NCI-H2029 treated with DMSO at 0.1 percent for 48 hours (cell line): ENCODE measurements around the gene SHISA3.

Experiments used
- DNase-seq: peaks from one replicate; lab custom pipeline; 2025; lab: John Stamatoyannopoulos, UW

Gene SHISA3

DNA sequence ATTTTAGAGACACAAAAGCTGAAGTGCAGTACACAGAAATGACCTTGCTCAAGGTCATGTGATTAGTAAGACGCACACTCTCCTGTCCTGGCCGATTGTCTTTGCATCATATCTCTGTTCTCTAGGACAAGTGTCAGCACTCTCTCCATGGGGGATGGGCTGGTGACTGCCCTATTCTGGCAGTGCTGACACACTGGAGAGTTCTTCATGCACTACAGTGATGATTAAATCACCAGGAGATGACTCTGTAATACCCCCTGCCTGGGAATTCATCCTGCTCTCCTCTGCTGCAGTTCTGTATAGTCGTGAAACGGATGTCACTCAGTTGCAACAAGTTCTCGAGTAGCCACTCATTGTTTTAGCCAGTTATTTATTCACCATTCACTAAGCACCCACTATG, 5.3 kb upstream of the SHISA3 start:
- no peak for DNase-seq

DNA sequence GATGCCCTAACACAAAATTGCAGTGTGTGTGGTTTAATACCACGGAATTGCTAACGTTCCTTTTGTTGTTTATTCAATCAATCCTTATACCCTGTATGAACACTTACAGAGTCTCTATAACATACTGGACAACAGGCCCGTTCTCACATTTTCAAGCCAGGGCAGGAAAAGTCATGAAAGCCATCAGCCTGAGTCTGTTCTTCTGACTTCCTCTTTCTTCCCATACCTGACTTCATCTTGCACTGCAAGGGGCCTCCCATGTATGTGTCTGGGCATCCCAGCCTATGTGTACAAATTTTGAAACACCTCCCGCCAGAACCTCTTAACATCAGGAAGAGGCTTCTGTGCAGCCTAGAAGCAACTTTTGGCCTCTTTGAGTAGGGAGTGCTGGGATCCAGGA, 4.9 kb upstream of the SHISA3 start:
- DNase-seq = no peak

DNA sequence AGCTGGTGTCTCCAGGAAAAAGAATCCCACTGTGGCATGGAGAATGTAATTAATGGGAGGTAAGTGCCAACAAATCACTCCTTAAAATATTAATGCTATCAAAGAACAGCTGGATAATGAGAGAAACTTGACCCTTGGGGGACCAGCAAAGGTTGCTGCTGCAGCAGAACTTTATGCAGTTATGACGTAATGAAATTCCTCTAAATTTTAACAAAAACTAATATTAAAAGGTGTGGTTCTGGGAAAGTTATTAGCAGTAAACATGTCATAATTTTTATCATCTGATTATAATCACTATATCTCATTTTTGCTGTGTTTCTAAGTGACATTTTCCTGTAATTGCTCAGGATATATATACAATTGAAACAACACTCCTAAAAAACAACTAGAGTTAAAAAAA, 1.7 kb upstream of the SHISA3 start:
- no peak for DNase-seq

DNA sequence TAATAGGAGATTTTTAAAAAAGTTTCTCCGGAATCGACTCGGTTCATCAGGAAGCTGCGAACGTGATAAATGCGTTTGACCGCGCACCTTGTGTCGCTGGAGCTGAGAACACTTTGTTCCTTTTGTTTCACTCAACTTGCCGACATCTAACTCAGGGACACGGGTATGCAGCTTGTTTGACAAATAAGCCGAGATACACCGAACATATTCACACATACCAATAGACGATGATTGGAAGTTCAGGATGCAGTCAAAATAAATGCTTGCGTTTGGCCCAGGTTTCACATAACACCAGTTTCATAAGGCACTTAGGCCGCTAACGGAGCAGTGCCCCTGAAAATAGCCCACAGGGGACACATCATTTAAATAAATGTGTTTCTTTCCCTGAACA, 932 bp upstream of the SHISA3 start:
- no peak for DNase-seq

DNA sequence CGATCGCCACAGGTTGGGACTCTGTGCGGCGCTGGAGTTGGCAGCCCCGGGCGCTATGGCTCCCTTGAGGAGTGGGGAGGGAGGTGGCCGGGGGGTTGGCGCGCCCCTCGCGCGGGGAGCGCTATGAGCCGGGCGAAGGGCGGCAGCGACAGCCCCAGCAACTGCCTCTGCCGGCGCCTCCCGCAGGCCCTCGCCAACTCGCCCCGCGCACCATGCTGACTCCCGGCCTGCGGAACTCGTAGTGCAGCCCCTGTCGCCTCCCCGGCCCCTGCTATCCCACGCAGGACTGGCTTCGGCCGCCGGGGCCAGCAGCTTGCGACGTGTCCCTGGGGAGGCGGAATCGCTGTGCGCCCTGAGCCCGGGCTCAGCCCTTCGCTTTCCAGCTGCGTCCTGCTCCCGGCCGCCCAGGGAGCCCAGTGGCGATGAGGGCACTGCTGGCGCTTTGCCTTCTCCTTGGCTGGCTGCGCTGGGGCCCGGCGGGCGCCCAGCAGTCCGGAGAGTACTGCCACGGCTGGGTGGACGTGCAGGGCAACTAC, 415 bp downstream of the SHISA3 start:
- no peak for DNase-seq

DNA sequence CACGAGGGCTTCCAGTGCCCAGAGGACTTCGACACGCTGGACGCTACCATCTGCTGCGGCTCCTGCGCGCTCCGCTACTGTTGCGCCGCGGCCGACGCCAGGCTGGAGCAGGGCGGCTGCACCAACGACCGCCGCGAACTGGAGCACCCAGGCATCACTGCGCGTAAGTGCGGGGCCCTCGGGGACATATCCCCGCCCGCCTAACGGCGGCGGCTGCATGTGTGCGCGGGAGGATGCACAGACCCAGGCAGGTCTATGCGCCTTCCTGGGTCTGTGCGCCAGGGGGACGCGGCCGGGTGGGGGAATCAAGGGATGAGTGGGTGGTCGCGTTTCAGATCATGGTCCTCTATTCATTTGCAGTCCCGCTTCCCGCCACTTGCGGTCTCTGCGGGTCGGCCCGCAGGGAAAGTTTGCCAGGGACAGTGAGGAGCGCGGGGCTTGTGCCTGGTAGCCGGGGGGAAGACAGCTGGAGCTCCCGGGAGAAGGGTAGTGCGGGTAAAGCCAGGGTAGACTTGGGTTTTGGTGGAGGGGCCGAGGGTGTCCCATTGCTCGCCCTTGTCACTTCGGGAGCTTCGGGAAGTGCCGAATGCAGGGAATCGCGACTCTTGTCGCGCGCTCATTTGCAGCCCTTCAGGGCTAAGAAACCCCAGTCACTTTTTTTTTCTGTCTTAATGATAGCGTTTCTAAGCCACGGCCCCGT, 1.0 kb downstream of the SHISA3 start:
- no peak for DNase-seq

DNA sequence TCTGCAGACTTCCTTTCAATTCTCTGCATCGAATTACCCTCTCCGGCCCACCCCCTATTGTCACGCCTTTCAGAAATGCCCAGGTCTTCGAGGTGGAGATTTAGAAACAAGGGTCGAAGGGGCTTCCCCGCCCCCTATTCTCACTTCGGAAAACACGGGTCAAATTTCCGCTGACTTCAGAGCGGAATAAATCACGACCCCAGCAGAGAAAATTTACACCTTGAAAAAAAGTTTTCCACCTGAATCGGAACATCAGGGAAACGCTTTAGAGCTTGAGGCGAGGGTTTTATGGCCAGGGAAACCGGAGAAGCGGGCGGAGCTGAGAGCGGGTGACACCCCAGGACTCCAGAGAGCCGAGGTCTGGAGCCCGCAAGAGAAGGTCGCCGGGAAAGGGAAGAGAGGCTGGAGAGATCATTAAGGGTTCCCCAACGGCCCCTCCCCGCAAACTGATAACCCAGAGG, 1.6 kb downstream of the SHISA3 start:
- DNase-seq = no peak

DNA sequence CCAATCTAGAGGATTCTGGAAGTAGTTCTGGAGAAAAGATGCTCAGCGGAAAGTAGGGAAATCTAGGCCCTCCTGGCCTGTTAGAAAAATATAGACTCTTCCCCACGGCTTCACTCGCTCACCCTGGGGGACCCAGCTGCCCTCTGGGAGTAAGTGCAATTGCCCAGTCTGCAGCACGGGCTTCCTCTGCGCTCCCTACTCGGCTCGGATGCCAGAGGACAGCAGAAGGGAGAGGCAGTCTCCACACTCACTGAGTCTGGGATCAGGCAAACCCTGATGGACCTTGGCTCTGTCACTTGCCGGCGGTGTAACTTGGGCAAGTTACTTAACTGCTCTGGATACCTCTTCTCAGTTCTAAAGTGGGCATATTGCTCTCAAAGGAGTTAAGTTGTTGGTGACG, 2.1 kb downstream of the SHISA3 start:
- no peak for DNase-seq

DNA sequence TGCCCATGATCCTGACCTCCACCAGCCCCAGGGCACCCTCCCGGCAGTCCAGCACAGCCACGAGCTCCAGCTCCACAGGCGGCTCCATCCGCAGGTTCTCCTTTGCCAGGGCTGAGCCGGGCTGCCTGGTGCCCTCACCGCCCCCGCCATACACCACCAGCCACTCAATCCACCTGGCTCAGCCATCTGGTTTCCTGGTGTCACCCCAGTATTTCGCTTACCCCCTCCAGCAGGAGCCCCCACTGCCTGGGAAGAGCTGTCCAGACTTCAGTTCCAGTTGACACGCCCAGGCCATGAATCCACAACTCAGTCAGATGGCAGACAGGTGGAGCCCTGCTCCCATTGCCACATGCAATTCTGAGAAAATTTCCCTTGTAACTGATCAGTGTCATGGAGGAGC, 3.9 kb downstream of the SHISA3 start:
- no peak for DNase-seq

DNA sequence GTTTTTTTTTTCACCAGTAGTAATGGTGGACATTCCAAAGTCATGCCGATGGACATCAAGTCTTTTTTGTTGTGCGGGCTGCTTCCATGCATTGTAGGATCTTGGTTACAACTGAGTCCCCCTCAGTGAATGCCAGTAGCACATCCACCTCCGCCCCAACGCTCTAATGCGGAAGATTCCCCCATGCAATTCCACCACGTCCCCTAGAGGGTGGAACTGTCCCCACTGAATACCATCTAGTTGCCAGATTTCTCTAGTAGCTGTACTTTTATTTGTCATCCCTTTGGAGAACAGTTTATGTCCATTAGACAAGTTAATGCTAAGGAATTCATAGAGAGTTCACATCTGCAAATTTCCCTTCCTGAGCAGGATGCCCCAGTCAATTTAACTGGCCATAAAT, 6.7 kb downstream of the SHISA3 start:
- DNase-seq = no peak

DNA sequence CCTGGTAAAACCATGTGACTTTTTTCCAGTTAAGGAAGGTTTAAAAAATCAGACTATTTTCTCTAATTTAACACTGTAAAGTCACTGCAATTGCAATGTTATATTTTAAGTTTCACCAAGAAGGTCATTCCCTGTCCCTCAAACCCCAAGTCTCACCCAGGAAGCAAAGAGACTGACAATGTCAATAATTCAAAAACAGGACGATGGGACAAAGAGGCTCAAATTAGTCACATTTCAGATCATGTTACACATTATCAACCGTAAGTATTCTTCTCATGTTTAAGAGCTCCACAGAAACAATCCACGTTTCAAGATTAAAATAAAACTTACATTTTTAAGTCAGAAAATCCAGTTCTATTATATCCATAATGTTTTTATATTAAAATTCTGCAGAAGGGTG, 13.2 kb downstream of the SHISA3 start:
- no peak for DNase-seq

DNA sequence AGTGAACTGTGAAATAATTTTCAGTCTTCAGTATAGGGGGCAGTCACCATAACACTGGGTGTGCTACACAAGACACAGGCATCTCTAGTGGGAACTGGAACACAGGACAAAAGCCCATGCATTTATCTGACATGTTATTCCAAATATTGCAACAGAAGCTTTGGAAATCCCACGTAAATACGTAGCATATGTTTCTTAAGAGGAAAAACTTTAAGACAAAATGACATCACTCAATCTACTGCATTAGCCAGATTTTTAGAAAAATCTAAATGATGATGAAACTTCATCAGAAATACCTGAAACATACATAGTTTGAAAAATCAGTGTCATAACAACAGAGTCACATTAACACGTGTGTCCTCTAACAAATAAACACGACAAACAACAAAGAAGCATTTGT, 14.5 kb downstream of the SHISA3 start:
- DNase-seq = no peak

DNA sequence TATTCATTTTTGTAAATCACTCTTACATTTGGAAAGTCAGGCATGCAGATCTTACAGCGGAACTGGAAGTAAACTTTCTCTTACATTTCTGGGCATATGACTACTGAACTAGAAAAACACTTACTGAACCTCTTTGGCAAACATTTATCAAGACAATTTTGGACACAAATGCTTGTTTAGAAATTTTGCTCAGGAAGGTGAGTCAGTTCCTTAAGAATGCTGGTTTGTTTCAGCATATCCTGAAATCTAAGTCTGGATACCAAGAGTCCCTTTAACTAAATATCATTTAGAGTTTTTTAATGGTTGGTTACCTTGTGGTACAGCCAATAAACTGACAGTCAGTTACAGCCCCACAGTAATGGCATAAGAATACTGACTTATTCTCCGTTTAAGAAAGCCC, 15.0 kb downstream of the SHISA3 start:
- DNase-seq = no peak

DNA sequence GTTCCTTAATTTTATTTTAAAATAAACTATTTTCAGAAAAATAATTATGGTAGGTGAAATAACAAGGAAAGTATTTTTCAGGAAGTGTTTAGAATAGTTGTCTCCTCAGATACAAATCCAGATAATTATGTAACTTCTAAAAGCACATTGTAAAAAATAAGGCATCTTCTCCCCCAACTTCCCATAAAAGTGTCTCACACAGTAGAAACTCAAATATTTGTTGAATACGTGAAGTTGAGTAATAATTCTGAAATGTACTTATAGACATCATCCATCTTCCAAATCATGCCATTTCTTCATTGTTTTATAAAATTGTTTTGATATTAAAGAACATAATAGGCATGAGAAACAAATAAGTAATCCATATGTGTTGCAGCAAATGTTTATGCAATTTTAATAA, 18.0 kb downstream of the SHISA3 start:
- no peak for DNase-seq

DNA sequence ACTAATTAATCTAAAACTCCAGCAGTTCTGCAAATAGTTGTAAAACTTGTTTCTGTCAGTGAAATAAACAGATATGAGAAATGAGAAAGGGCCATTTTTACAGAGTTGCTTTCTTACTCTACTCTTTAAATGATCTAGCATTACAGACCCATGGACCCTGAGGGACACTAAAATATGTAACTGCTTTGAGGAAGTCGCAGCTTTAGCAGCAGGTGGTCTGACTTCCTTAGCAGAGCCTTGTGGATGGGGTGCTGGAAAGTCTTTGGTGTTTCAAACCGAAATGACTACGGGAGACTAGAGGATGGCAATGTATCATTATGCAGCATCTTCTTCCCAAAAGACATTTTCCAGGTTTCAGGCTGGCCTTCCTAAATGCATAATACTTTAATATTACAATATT, 18.7 kb downstream of the SHISA3 start:
- DNase-seq = no peak

DNA sequence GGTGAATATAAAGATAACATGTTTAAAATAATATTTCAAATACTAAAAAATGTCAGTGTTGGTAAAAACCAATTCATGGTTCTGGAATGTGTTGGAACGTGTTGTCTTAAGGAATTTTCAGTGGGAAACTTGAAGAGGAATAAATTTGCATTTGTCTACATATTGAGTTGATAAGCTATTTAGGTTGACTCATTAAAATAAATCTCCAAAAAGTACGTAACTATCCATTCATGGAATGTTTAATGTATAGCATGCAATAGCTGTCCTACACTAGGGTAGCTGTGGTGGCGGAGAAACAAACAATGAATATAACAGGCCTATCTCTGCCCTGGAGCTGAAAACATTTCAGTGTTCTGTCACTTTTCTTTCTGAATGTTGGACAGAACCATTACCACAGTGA, 20.3 kb downstream of the SHISA3 start:
- no peak for DNase-seq

DNA sequence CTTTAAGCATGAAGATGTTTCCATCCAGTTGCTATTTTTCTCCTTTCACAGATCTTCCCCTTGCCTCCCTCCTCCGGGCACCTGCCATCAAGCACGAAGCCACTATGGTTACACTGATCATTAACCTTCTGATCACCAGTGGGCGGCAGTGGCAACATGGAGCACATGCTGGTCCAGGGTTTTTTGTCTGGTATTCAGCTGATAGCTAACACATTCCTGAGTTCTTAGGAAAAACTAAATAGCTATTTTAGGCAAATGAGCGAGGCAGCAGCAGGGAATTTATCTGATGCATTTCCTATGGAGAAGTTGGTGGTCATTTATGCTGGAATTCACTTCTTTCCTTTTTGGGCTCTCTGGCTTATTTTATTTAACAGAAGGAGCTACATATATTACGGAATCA, 22.9 kb downstream of the SHISA3 start:
- no peak for DNase-seq

DNA sequence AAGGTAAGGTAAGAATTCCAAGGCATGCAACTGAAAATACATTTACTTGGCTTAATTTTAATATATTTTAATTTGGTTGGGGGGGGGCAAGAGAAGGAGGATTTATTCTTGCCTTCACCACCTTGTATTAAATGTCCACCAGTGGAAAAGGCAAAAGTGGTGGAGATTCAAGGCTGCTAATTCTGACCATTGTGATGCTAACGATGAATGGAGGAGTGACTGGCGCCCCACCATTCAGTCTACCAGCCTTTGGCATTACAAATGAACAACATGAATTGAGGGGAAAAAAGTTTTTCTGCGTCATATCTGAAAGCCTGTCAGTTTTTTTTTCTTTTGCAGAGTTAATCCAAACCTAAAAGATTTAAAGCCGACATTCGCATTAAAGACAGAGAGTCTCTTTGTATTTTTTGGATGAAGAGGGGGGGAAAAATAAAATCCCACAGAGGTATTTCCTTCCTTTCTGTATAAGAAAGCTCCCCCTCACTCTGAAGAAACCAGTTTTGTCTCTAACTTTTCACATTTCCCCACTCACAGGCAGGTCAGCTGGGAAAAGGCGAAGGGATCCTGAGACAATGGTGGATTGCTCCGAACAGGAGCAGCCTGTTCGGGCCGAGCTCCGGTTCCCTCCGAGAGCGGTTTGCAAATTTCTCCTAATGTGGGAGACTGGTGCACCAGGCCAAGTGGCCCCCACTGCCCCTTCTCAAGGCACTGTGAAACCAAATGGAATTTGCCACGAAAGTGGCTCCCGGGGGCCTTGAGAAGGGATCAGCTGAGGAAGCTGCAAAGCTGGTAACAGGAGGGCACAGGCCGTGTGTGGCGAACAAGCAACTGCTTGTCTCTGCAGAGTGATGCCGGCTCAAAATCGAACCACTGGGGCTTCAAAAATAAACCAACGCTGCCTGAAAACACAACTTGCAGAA, 28.1 kb downstream of the SHISA3 start:
- no peak for DNase-seq

DNA sequence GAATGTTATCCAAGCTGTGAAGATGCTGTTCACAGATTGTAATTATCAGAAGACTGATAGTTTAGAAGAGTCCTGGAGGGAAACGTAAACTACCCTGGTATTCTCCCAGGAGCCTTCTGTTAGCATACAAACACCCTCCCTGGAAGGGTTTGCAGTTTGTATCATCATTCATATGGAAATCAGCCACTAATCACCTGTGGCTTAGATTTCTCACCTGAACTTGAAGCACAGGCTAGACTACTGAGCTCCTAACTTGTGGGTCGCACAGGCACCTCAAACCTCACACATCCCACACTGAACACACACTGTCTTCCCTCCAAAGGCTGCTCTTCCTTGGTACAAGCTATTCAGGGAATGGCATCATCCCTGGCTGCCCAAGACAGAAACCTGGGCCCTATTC, 30.7 kb downstream of the SHISA3 start:
- DNase-seq = no peak

DNA sequence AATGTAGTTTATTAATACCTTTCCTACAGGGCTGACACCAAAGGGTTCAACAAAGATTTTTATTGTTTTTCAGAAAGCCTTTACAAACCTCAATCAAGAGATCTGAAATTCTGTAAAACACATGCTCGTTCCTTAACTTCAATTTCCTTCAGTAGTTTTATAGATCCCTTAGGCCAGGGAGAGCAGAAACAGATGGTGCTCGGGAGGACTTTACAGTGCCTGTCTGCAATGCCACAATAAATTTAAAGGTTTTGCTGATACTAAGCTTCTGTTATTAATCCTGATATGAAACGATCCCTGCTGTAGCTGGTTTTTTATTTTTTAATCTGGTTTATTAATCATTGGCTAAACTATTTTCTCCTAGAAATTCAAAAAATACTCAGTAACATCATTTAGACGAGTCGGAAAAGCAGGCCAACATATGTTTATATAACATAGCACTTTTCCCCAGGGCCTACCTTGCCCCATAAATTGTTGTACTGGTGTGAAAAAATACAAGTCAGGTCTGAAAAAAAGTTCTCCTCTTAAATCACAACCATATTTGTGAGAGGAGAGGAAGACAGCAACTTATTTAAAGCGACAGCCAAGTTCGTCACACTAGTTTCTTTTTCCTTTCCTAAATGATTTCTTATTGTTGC, 39.8 kb downstream of the SHISA3 start:
- DNase-seq = no peak

DNA sequence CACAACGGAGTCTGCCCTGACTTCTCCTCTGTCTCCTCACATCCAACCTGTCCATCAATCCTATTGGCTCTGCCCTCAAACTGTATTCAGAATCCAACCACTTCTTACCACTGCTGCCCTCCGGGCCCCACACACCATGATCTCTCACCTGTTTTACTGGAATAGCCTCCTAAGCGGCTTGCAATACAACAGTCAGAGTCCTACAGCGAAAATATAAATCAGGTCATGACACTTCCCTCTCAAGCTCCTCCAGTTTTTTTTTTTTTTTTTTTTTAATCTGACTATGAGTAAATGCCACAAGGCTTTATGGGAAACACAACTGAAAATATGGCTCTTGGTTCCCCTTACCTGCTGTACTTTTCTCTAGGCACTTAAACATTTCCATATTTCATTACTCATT, 42.8 kb downstream of the SHISA3 start:
- no peak for DNase-seq

DNA sequence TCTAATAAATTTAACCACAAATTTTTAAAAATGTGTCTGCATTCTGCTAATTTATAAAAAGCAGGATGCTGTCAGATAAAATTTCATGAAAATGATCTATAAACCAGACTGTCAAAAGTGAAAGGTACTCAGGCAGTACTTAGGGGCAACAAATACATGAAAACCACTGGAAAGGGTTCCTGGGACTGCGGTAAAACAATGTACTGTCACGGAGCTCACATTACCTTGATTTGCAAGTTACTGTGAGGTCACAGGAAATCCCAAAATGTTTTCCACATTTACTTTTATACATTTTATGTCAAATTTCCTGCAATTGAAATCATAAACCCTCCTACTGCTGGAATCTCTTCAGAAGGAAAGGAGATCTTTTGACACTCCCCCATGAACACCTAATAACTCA, 45.3 kb downstream of the SHISA3 start:
- no peak for DNase-seq

DNA sequence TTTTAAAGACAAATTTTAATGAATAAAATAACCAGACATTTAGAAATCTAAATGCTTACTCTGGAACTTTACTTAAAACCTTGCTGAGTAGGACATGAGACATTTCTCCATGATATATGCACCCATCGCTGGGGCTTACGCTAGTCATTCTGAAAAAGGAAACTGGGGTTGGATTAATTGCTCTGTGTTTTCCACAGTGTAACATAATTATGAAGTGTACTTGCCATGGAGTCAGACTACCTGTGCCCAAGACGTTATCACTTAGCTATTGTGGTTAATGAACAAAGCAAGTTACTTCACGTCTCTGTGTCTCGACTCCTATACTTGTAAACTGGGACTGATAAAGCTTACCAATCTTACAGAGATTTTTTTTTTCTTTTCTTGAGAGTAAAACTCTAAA, 47.8 kb downstream of the SHISA3 start:
- DNase-seq = no peak
